Measurements from ENCODE around the gene PHF3.
A peak's percentile ranks its signal among the peaks of the same experiment; 100 is the strongest.

The PHF3 gene

DNA sequence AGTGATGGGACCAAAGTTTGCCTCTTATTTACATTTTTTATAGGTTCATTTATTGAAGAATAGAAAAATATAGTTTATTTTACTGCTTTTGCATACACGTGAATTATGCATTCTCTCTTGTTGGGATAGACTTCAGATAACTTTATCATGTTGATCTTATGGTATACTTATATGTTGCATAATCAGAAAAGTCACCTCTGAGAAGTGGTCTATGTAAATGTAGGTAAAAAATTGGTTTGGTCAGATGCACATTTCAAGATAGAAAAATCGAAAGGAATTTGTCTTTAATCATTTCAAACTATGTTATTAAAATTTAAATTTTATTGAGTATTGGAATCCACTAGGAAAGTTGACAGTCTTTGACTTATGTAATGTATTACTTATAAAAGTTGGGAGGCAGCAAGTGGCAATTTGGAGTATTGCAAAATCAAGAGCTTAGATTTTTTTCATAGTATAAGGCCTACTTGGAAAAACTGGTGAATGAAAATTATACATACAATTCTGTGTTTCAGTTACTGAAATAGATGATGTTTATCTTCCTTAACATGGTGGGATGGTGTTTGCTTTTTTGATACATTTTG, 2.4 kb downstream of the PHF3 start:
- Histone ChIP-seq H3K4me2 (ENCODE audit: low read depth, low read length, poor library complexity, severe bottlenecking) (peak overlapping the region; percentile 83), H3K36me3 (ENCODE audit: low read length) (peaks cover 8% of the 10 kb centered on the region; the same call in 1 of the 2 replicates), H4K20me1 (ENCODE audit: low read depth, low read length) (peaks cover 31% of the 10 kb centered on the region), H3K9ac (ENCODE audit: low read length) (peak overlapping the region; percentile 86), H3K79me2 (ENCODE audit: insufficient read depth, low read length) (peaks cover 71% of the 10 kb centered on the region), H3K9me2 (replicated peaks; ENCODE audit: insufficient read depth, low read length) (no peaks in the 10 kb centered on the region), H2AFZ (ENCODE audit: low read depth, low read length, severe bottlenecking) (no peak overlapping the region), H3K27me3 (ENCODE audit: low read length) (no peaks in the 10 kb centered on the region), H3K27ac (ENCODE audit: low read depth, low read length) (no peak overlapping the region), H3F3A (ENCODE audit: insufficient read depth) (no peaks in the 10 kb centered on the region), H3K9me3 (ENCODE audit: insufficient read depth, low read length) (no peaks in the 10 kb centered on the region), H3K4me3 (ENCODE audit: insufficient read depth, low read length, poor library complexity, severe bottlenecking) (peak overlapping the region; percentile 75)
- no peak for TF ChIP-seq EZH2phosphoT487 (conservative IDR thresholded peaks at IDR 0.05; ENCODE audit: low read length)
- TF ChIP-seq, protein P1, sequence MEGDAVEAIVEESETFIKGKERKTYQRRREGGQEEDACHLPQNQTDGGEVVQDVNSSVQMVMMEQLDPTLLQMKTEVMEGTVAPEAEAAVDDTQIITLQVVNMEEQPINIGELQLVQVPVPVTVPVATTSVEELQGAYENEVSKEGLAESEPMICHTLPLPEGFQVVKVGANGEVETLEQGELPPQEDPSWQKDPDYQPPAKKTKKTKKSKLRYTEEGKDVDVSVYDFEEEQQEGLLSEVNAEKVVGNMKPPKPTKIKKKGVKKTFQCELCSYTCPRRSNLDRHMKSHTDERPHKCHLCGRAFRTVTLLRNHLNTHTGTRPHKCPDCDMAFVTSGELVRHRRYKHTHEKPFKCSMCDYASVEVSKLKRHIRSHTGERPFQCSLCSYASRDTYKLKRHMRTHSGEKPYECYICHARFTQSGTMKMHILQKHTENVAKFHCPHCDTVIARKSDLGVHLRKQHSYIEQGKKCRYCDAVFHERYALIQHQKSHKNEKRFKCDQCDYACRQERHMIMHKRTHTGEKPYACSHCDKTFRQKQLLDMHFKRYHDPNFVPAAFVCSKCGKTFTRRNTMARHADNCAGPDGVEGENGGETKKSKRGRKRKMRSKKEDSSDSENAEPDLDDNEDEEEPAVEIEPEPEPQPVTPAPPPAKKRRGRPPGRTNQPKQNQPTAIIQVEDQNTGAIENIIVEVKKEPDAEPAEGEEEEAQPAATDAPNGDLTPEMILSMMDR (IDR thresholded peaks at IDR 0.05; ENCODE audit: insufficient read depth, low read length, poor library complexity, severe bottlenecking): no peak

DNA sequence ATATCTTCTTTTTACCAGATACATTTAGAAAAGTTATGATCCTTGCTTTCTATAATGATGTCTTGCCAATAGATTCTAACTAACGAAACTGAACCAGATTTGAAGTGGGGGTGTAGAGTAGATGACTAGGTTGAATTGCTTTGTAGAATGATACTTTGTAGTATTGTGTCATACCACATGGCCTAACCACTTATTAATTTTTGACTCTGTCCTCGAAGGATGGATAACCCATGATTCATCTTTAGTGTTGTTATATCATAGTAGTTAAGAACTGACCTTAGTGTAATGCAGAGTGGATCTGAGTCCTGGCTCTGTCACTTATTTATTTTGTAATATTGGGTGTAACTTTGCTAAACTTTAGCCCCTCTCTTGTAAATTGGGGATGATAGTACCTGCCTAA, 4.5 kb downstream of the PHF3 start:
- no peak overlapping the region for H3K27ac ChIP-seq (ENCODE audit: low read depth, low read length)
- H3K9me3 ChIP-seq (ENCODE audit: insufficient read depth, low read length): no peaks in the 10 kb centered on the region
- no peaks in the 10 kb centered on the region for H3K27me3 ChIP-seq (ENCODE audit: low read length)
- H3K79me2 ChIP-seq (ENCODE audit: insufficient read depth, low read length): peaks cover 91% of the 10 kb centered on the region
- peak overlapping the region; percentile 83 for H3K4me2 ChIP-seq (ENCODE audit: low read depth, low read length, poor library complexity, severe bottlenecking)
- H4K20me1 ChIP-seq (ENCODE audit: low read depth, low read length): peaks cover 38% of the 10 kb centered on the region
- H3K9ac ChIP-seq (ENCODE audit: low read length): no peak overlapping the region
- no peaks in the 10 kb centered on the region for H3K9me2 ChIP-seq (replicated peaks; ENCODE audit: insufficient read depth, low read length)
- H3F3A ChIP-seq (ENCODE audit: insufficient read depth): peaks cover 4% of the 10 kb centered on the region; the same call in 1 of the 2 replicates
- no peak overlapping the region for H2AFZ ChIP-seq (ENCODE audit: low read depth, low read length, severe bottlenecking)
- no peak for TF ChIP-seq EZH2phosphoT487 (conservative IDR thresholded peaks at IDR 0.05; ENCODE audit: low read length)
- TF ChIP-seq, protein P1 (IDR thresholded peaks at IDR 0.05; ENCODE audit: insufficient read depth, low read length, poor library complexity, severe bottlenecking): no peak
- no peak overlapping the region for H3K4me3 ChIP-seq (ENCODE audit: insufficient read depth, low read length, poor library complexity, severe bottlenecking)
- H3K36me3 ChIP-seq (ENCODE audit: low read length): peaks cover 8% of the 10 kb centered on the region; the same call in 1 of the 2 replicates

DNA sequence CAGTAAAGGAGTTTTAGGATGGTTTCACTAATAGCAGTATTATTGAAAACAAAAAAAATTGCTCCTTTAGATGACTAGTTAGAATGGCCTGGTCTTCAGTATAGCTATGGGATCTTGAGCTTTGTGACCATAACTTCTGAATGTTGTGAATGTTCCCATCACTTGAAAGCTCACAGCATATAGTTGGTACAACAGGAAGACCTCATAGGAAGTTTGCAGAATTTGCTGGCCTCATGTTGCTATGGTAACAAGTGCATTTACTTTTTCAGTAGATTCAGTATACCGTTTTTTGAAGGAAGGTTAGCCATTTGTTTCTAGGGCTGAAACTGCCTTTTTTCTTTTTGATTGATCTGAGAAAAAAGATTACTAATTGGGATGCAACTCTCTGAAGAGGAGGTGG, 8.3 kb downstream of the PHF3 start:
- peaks cover 4% of the 10 kb centered on the region; the same call in 1 of the 2 replicates for H3F3A ChIP-seq (ENCODE audit: insufficient read depth)
- H3K9me3 ChIP-seq (ENCODE audit: insufficient read depth, low read length): no peaks in the 10 kb centered on the region
- peaks cover 39% of the 10 kb centered on the region; the same call in 1 of the 2 replicates for H4K20me1 ChIP-seq (ENCODE audit: low read depth, low read length)
- no peak overlapping the region for H3K27ac ChIP-seq (ENCODE audit: low read depth, low read length)
- no peaks in the 10 kb centered on the region for H3K9me2 ChIP-seq (replicated peaks; ENCODE audit: insufficient read depth, low read length)
- peaks cover 98% of the 10 kb centered on the region for H3K79me2 ChIP-seq (ENCODE audit: insufficient read depth, low read length)
- no peak overlapping the region for H2AFZ ChIP-seq (ENCODE audit: low read depth, low read length, severe bottlenecking)
- H3K9ac ChIP-seq (ENCODE audit: low read length): no peak overlapping the region
- no peaks in the 10 kb centered on the region for H3K27me3 ChIP-seq (ENCODE audit: low read length)
- peaks cover 8% of the 10 kb centered on the region for H3K36me3 ChIP-seq (ENCODE audit: low read length)
- no peak for TF ChIP-seq EZH2phosphoT487 (conservative IDR thresholded peaks at IDR 0.05; ENCODE audit: low read length)
- TF ChIP-seq, protein P1 (IDR thresholded peaks at IDR 0.05; ENCODE audit: insufficient read depth, low read length, poor library complexity, severe bottlenecking): no peak
- no peak overlapping the region for H3K4me2 ChIP-seq (ENCODE audit: low read depth, low read length, poor library complexity, severe bottlenecking)
- no peak overlapping the region for H3K4me3 ChIP-seq (ENCODE audit: insufficient read depth, low read length, poor library complexity, severe bottlenecking)
